HG03175 (cell line): ENCODE data around the gene SSTR4.

Source experiments
- ATAC-seq: cut with Tn5 transposase; IDR thresholded peaks from one replicate; pipeline ENCODE4 v1.9.1; 2021; ENCODE audit warnings: mild to moderate bottlenecking, moderate library complexity; ENCODE audit not compliant: unreplicated experiment

SSTR4 gene

DNA sequence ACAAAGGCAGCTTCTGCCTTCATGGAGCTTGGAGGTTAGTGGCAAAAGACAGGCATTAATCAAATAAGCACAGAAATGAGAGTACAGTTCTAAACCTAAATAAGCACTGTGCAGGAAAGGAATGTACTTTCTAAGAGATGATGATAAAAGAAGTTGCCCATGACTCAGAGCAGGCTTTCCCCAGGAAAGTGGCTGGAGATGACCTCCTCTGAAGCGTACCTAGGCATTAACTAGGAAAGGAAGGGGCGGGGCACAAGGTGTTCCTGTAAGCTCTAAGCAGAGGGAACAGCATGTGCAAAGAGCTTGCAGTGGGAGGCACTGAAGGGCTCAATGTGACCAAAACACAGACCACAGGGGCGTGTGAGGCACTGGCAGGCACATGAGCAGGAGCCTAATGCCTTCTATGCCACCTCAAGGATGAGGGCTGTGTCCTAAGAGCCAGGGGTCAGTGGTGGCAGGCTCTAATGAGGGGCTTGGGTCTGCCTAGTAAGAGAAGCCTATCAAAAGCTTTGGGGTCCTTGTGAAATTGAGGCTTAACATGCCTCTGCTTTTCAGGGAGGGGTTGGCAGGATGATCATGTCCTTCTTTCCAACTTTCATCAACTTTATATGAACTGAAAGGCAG is 4.9 kb downstream of the SSTR4 start:
- no peak for ATAC-seq

DNA sequence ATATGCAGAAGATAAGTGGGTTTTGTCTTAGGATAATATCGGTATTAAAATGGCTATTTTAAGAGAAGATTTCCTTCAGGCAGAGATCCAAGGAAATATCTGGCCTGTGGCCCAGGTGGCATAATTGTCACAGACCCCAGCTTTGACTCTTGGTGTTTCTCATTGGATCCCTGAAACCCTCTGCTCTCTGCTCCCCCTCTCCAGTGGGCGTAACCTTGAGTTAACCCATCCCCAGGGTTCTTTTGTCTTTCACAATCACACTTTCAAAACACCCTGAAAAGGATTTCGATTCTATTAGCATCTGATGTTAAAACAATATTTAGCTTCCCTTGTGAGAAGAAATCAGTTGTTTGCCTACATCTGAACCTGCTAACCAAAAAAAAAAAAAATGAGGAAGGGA is 7.2 kb downstream of the SSTR4 start:
- no peak for ATAC-seq

DNA sequence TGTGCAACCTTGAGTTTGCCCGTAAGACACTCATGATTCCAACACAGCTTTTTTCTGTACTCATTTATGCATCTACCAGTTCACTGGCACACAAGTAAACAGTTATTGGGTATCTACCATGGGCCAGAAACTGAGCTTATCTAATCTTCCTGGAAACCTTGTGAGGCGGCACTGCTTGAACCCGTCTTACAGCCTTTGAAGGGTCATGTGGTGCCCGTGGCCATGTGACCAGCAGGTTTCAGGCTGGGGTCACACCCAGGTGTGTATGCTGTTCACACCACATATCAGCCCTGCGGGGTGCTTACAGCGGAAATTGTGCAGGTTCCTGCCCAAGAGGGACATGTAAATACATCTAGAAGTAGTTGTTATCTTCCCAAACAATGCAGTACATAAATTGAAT is 8.3 kb downstream of the SSTR4 start:
- no peak for ATAC-seq

DNA sequence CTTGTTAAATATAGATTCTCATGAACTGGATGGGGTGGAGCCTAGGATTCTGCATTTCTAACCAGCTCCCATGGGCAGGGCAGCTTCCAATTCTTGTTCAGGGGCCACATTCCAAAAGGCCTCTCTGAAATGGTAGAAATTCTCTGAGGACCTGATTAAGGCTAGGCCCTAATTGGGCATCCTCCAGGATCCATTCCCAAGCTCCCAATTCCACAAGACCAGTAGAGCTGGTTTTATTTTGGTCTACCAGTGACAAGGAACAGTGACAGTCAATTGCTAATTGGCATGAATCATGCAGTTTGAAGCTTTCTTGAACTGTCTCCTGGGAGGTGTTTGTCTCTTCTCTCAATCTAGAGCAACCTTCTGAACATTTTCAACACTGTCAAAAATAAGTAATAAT is 11.3 kb downstream of the SSTR4 start:
- no peak for ATAC-seq

DNA sequence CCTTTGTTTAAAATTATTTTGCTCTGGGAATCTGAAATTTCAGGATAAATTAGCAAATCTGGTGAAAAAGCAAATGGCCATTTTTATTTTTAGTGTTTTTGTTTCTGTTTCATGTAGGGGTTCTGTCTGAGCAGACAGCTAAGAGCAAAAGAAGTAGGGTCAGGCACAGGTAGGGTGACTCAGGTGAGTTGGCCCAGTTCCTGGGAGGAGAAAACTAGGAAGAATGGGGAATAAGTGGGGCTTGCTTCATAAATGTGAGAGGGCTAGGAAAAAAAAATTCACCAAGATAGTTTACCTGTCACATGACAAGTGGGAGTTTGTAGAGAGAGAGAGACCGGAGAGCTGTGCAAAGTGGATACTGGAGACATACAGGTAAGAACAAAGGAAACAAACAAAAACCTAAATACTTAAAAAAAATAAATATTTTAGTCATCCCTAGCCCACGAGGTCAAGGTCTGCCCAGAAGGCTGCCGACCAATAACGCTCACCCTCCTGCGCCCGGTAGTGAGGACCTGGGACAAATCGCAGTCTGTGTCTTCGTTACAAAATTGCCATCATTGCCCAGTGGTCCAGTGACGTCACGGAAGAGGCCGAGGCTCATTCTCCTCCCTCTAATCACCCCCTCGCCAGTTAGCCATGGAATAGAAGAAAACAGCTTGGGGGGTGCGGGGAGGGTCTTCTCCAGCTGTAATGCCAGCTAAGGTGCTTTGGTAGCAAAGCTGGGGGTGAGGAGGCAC is 12.1 kb downstream of the SSTR4 start:
- ATAC-seq = no peak

DNA sequence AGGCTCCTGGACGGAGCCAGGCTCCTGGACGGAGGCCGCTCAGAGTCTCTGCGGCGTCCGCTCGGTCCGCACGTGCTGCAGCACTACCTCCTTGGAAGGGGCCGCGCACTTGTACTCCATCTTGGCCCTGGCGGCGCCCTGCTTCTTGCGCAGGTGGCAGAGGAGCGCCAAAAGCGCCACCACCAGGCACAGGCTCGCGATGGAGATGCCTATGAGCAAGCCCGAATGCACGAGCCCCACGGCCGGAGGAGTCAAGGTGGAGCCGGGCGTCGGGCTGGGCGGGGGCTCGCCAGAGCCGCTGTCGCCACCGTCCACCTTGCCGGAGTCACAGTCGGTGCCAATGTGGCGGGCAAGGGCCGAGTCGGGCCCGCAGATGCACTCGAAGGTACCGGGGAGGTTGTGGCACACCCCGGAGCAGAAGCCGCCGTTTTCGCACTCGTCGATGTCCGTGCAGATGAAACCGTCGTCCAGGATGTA is 12.7 kb downstream of the SSTR4 start:
- ATAC-seq = no peak

DNA sequence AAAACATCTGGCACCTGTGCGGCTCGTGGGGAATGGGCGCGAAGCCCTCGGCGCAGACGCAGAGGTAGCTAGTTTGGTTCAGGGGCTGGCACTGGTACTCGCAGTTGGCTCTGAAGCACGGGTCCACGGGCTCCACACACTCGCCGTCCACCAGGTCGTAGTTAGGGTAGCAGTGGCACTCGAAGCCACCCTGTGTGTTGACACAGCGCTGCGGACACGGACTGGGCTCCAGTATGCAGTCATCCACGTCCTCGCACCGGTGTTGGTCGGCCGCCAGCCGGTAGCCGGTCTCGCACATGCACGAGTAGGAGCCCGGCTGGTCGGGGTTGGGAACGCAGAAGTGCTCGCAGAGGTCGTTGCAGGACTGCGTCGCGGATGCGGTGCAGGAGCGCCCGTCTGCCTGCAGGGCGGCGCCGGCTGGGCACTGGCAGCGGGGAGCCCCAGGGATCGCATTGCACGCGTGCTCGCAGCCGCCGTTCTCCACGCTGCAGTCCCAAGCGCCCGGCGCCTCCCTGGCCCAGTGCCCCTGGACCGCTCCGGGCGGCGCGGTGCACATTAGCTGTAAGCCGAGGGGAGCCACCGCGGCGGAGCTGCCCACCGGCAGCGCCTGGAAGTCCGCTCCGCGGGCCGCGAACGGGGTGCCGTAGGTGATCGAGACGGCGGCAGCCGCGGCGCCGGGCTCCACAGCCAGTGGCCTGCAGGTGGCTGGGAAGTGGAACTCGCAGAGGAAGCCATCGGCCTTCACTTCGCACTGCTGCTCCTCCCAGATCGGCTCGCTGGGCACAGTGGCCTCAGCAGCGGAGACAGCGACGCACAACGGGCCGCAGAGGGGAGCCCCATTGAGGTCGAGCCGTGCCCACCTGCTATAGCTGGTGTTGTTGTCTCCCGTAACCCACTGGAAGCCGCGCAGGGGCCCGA is 13.4 kb downstream of the SSTR4 start:
- no peak for ATAC-seq

DNA sequence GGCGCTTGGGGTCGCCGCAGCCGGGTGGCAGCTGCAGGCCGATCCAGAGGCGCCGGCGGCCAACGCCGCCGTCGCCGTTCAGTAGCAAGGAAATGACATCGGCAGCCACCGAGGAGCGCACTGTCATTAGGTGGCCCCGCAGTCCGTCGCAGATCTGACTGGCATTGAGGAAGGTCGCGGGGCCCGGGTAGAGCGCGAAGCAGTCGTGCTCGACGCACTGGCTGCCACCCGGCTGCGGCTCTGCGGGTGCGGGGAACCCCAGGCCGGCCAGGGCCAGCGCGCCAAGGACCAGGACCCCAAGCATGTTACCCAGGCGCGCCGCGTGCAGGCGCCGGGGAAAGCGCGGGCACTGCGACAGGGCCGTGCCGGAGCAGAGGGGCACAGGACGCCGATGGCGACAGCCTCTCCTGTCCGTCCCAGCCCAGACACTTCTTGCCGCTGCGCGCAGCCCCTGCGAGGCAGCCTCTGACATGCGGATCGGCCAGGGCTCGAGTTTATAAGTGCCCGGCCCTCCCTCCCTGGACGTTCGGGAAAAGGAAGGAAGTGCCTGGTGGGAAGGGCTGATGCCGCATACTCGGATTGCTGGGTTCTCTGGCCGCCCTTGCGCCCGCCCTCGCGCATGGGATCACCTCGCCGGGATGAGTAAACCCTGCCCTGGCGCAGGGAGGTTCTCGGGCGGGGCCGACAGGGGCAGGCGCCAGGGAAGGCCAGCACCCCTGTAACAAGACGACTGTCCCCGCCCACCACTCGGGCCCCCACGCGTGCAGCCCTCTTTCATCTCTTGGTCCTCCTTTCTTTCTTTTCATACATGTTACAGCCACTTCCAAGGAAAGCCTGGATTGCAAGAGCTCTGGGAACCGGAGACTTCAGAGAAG is 14.3 kb downstream of the SSTR4 start, which contains the start of gene THBD:
TSS of gene THBD (minus strand) at position 472 of the 875 bp plus-strand sequence. CDS start at position 304, 168 bp downstream.
- no peak for ATAC-seq

DNA sequence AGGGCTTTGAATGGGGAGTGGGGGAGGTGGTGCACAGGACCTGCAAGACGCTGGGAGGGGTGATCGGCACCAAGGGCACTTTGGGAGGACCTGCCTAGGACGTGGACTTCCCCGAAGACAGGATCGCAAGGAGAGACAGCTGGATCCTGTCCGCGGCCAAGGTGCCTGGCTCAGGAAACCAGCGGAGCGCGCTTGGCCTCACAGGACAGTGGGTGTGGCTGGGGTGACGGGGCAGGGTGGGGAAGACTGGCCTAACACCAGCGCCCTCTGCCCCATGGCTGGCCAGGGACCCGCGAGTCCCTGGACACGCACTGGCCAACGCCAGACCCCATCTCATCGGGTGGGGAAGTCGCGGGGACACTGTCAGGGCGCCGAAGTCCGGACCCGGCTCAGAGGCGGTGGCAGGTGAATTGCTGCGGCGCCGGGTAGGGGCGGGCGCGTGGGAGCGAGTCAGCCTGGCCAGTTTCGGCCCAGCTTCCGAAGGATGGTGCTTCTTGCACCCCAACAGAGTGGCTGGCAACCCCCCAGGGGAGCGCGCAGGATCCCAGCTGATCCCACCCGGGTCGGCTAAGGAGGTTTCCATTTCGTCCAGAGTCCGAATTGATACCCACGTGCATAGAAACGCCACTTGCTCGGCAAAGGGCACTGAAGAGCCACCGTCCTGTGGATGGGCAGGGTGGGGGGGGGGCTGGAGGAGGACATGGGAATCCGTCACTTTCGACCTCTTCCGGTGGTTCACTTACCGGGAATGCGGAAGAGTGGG is 15.1 kb downstream of the SSTR4 start:
- ATAC-seq = no peak

DNA sequence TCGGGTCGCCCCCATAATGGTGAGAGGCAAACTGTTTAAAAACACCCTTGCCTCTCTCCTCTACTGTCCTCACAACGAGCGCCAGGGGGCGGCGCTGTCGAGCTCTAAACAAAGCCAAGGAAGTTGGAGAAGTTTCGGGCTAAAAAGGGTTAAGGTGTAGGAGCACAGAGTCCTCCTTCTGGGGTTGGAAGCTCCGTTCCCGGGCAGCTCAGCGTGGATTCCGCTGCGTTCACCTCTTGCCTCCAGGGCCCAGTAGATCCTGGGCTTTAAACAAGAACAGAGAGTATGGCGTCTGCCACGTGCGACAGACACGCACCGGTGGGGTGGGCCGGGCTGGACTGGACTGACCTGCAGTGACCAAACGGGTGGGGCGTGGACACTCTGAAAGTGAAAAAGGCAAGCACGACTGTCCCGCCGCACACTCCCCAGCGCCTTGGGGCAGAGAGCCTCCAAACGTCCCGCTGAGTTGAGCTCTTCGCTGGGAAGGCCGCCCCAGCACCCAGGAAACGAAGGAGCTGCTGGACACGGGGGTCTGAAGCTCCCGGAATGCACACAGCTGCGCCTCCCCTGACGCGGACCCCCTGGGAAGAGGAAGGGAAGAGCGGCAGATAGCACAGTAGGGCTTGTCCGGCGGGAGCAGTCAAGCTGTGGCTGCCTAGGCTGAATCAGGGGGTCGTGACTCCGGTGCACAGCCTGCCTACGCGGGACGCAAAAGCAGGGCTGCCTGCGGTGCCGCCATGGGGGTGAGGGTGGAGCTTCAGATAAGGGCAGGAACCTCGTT is 15.9 kb downstream of the SSTR4 start:
- ATAC-seq = no peak

DNA sequence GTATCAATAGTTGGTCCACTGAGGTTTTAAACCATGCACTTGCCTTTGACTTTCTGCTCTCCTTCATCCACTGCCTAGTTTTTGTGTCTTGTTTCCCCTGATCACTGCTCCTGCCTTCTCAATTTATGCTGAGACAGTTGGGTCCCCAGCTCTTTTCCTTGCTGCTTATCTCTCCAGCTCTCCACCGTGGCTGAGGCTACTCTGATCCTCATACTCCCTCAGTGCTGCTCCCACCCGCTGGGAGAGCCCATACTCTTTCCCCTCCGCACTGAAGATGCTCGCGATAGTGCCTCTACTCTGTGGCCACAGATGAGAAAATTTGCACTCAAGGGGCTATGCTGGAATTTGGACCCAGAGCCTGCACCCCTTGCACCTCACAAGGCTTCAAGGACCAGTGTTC is 17.8 kb downstream of the SSTR4 start:
- no peak for ATAC-seq

DNA sequence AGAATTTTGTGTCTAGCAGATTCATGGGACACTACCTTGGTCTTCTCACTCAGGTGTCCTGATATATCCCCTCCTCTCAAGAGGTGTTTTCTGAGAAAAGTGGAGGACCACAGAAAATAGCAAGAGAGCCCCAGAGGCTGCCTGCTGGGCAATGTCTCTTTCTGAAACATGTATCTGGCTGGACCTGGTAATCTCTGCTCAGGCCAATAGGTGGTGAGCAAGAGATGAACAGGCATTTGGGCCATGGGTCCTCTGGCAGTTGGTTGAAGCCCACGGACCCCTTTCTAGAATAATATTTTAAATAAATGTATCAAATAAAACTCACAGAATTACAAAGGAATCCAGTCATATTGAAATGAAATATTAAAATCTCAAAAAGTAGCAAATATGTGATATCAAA is 23.1 kb downstream of the SSTR4 start:
- no peak for ATAC-seq

DNA sequence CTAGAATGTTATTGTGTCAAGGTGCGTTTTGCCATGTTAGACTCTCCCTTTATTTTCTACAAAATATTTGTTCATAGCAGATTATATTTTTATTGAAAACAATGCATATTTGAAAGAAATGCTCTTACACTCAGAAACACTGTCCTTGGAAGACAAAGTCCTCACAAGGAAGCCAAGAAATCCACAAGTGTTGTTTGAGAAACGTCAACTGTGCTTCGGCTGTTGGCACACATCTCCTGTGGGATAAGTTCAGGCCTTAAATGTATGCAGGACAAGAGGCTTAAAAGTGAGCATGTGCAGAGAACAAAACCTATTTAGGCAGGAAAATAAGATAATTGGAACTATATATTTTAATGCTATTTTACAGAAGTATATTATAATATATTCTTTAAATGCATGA is 23.9 kb downstream of the SSTR4 start:
- no peak for ATAC-seq

DNA sequence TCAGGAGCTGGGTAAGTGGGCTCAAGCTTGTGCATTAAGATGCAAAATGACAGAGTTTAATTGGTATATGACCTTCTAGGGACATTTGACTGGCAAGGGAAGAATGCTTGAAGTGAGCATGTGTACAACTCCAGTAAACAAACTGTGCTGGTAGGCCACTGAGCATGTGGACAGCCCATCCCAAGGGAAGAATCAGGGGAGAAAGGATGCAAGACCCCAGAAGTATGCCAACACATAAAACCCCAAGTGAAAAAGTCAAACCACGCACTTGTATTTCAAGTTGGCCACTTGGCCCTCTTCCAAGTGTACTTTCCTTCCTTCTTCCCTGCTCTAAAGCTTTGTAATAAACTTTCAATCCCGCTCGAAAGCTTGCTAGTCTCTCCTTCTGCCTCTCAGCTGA is 24.7 kb downstream of the SSTR4 start:
- no peak for ATAC-seq

DNA sequence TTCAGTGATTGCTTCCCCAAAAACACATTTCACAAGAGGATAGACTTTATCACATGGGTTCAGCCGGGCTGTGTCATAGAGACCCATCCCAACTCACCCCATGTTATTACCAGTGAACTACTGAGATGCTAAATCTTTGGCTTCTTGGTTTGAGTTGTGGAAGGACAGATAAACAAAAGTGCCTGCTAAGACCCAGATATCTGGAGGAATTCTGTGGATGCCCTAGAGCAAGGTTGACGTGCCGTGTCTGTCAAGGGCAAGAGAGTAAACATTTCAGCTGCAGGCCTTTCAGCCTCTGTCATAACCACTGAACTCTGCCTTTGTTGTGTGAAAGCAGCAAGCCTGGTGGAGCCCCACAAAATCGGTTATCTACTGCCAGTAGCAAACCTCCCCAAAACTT is 25.5 kb downstream of the SSTR4 start:
- ATAC-seq = no peak

DNA sequence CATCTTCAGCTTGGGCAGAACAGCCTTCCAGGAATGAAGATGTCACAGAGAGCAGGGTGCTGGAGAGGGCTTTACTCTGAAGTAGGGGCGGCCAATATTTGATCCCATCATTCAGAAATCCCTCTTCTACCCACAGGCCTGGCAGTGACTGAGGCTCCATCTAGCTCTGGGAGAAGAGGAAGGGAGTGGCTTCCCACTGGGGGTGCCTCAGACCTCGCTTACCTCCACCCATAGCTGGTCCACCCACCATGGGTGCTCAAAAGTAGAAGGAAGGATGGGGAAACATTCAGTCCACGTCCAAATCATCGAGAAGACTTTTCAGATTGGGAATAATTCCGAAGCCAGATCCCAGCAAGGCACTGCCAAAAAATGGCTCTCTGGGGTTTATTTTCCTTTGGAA is 26.1 kb downstream of the SSTR4 start:
- no peak for ATAC-seq

DNA sequence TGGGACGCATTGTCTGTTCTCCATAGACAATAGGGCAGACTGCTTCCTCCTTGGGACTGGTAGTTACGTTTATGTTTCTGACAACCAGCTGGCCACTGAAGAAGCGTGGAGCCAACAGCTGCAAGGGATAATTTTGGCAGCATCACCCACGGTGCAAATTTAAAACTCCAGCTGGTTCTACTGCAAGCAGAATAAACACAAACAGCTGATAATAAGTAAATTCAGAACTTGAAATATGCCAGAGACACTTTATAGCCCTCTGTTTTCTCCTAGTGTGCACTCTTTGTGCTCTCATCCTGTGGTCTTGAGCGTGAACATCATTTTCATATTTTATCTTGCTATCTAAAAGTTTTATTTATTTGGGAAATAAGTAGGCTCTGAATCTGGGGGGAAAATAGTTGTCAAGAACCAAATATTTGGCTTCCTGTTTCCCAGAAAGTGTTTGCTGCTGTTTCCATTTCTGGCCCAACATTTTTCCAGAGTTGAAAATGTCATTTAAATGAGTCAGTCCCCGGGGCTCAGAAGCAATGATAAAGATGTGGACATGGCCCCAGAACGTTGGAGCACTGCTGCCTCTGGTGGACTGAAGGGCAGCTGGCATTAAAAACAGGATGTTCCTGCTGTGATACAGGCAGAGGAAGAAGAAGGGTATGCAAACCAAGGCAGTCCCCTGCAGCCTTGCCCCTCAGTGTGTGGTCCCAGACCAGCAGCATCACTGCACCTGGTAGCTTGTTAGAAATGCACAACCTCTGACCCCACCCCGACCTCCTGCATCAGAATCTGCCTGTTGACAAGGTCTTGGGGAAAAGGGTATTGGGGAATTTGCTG is 26.8 kb downstream of the SSTR4 start:
- ATAC-seq = no peak

DNA sequence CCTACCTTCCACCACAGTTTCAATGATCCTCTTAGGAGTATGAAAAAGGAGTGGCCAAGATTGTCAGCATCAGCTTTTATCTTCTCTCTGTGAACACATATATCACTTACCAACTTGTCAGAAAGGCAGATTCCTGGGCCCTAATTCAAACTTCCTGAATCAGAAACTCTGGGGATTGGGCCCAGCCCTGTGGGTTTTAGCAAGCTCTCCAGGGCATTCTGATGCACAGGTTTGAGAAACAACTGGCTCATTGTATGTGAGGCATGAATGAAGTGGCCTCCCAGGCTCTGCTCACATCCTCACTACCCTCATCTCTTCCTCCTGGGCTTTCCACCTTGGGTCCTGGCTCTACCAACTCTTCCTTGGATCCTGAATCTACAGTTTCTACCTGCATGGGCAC is 27.5 kb downstream of the SSTR4 start:
- ATAC-seq = no peak
